HepG2 (cell line): ENCODE results near the gene TEX261.

Experiments used
- CBFB ChIP-seq: sonication (generic); formaldehyde crosslinking; IDR thresholded peaks from 2 replicates; pipeline ENCODE4 v1.4.0; 2020; ENCODE audit warnings: missing genetic modification reagents
- EP300 ChIP-seq, 3 experiments: sonication (generic) in 1 of 3; formaldehyde crosslinking in 1 of 3; IDR thresholded peaks; 2 replicates each; pipeline versions ENCODE4 v1.5.1 to v1.6.1; 2011 to 2020; ENCODE audit warnings: low read depth in 2 of 3, low read length in 2 of 3, borderline replicate concordance in 1 of 3, improper control_type of control experiment in 1 of 3, mild to moderate bottlenecking in 1 of 3, missing genetic modification reagents in 1 of 3, moderate library complexity in 1 of 3
- EZH2 ChIP-seq: conservative IDR thresholded peaks from 2 replicates; pipeline ENCODE4 v1.6.1; 2012; ENCODE audit warnings: mild to moderate bottlenecking, low read depth, low read length, moderate library complexity
- HOXA9 ChIP-seq: sonication (generic); formaldehyde crosslinking; IDR thresholded peaks from 2 replicates; pipeline ENCODE4 v1.8.1; 2022; ENCODE audit warnings: missing genetic modification reagents, mild to moderate bottlenecking, moderate library complexity, borderline replicate concordance
- POLR2AphosphoS5 ChIP-seq: IDR thresholded peaks from 2 replicates; pipeline ENCODE4 v1.6.1; 2012; ENCODE audit warnings: low read depth, low read length
- PRDM15 ChIP-seq: sonication (generic); formaldehyde crosslinking; IDR thresholded peaks from 2 replicates; pipeline ENCODE4 v1.4.0; 2020; ENCODE audit warnings: missing genetic modification reagents
- RNF219 ChIP-seq: sonication (generic); formaldehyde crosslinking; IDR thresholded peaks from 2 replicates; pipeline ENCODE4 v1.5.0; 2020; ENCODE audit warnings: mild to moderate bottlenecking, missing genetic modification reagents
- SIN3A ChIP-seq: IDR thresholded peaks from 2 replicates; pipeline ENCODE4 v1.6.1; 2011; ENCODE audit warnings: low read depth, mild to moderate bottlenecking, control low read depth, low read length, borderline replicate concordance
- ZFP91 ChIP-seq: sonication (generic); formaldehyde crosslinking; IDR thresholded peaks from 2 replicates; pipeline ENCODE4 v1.9.0; 2022; ENCODE audit warnings: missing genetic modification reagents, mild to moderate bottlenecking, borderline replicate concordance
- ZKSCAN8 ChIP-seq: IDR thresholded peaks from 2 replicates; pipeline ENCODE4 v1.6.1; 2016; ENCODE audit warnings: borderline replicate concordance, missing genetic modification reagents, missing compliant biosample characterization
- ZNF256 ChIP-seq: sonication (generic); formaldehyde crosslinking; conservative IDR thresholded peaks from 2 replicates; pipeline ENCODE4 v1.4.0; 2020; ENCODE audit warnings: missing genetic modification reagents
- ZNF263 ChIP-seq: sonication (generic); formaldehyde crosslinking; IDR thresholded peaks from 2 replicates; pipeline ENCODE4 v1.4.0; 2020; ENCODE audit warnings: missing genetic modification reagents
- TF ChIP-seq, protein P1 (sequence below): IDR thresholded peaks from 2 replicates; pipeline ENCODE4 v1.6.1; 2012; ENCODE audit warnings: inconsistent platforms
- TF ChIP-seq, protein P2 (sequence below): sonication (generic); formaldehyde crosslinking; IDR thresholded peaks from 2 replicates; pipeline ENCODE4 v1.4.0; 2020; ENCODE audit warnings: missing genetic modification reagents

DNA sequence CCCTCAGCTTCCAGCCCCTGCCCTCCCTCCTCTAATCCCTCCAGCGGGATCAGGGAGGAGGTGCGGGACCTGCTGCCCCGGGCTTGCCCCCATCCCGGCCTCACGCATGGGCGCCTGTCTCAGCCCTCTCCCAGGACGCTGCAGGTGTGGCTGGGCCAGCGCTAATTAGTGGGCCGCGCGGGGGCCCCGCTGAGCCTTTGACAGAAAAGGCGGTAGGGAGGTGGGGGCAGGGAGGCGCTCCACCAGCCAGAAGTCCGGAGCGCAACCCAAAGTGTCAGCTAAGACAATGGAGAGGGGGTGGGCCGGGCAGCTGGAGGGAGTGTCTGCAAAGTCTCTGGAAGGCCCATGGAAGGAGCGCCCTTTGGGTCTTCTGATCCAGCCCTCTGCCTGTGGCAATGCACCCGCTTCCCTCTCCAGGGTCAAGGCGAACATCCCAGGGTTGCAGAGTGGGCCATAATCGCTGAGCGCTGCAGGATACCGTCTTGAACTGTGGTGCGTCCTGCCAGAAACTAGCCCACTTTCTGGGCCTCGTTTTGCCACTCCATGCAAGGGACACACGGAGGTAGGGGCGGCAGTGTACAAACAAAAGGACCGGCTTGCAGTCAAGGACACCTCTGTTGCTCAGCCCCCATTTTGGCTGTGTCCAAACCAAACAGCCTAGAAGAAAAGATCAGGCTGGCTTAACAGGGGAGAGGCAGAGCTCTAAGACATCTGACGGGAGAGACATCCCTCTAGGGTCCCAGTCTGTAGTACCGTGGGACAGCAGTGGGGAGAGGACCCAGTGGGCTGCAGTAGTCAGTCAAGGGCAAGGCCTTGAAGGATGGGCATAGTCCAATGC is 55.5 kb downstream of the TEX261 start:
- no peak for TF ChIP-seq ZKSCAN8
- no peak for TF ChIP-seq EZH2
- TF ChIP-seq, protein P1, sequence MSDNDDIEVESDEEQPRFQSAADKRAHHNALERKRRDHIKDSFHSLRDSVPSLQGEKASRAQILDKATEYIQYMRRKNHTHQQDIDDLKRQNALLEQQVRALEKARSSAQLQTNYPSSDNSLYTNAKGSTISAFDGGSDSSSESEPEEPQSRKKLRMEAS: no peak
- TF ChIP-seq ZNF263 (CRISPR knock-in tag): no peak
- no peak for TF ChIP-seq EP300 (IDR thresholded peaks at IDR 0.05; ENCODE audit: low read depth in 2 of 2, low read length in 2 of 2)
- TF ChIP-seq EP300 (CRISPR knock-in tag; IDR thresholded peaks at IDR 0.05; ENCODE audit: borderline replicate concordance): no peak
- no peak for TF ChIP-seq CBFB (CRISPR knock-in tag)
- TF ChIP-seq SIN3A: no peak
- TF ChIP-seq ZFP91 (CRISPR knock-in tag): no peak
- TF ChIP-seq POLR2AphosphoS5: no peak
- no peak for TF ChIP-seq HOXA9 (CRISPR knock-in tag)
- TF ChIP-seq RNF219 (CRISPR knock-in tag): no peak
- TF ChIP-seq, protein P2, sequence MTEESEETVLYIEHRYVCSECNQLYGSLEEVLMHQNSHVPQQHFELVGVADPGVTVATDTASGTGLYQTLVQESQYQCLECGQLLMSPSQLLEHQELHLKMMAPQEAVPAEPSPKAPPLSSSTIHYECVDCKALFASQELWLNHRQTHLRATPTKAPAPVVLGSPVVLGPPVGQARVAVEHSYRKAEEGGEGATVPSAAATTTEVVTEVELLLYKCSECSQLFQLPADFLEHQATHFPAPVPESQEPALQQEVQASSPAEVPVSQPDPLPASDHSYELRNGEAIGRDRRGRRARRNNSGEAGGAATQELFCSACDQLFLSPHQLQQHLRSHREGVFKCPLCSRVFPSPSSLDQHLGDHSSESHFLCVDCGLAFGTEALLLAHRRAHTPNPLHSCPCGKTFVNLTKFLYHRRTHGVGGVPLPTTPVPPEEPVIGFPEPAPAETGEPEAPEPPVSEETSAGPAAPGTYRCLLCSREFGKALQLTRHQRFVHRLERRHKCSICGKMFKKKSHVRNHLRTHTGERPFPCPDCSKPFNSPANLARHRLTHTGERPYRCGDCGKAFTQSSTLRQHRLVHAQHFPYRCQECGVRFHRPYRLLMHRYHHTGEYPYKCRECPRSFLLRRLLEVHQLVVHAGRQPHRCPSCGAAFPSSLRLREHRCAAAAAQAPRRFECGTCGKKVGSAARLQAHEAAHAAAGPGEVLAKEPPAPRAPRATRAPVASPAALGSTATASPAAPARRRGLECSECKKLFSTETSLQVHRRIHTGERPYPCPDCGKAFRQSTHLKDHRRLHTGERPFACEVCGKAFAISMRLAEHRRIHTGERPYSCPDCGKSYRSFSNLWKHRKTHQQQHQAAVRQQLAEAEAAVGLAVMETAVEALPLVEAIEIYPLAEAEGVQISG (CRISPR knock-in tag): no peak
- TF ChIP-seq PRDM15 (CRISPR knock-in tag): no peak
- no peak for TF ChIP-seq ZNF256 (CRISPR knock-in tag)
